HG03135 (cell line): Measurements from ENCODE around the gene PAK6.

ENCODE experiments used
- ATAC-seq: cut with Tn5 transposase; IDR thresholded peaks from one replicate; pipeline ENCODE4 v1.9.1; 2021; ENCODE audit warnings: mild to moderate bottlenecking, moderate library complexity; ENCODE audit not compliant: unreplicated experiment

The PAK6 gene

GRCh38 chr15:40238532-40239403 is at the start of gene PAK6:
TSS of gene PAK6 (plus strand) at chr15:40239063. CDS start at chr15:40264786, 25,723 bp downstream.
- ATAC-seq: no peak

GRCh38 chr15:40190591-40190990 is 48.3 kb upstream of the PAK6 start:
- ATAC-seq: no peak

GRCh38 chr15:40192942-40193341 is 45.9 kb upstream of the PAK6 start:
- no peak for ATAC-seq

- no peak for ATAC-seq
Observed at GRCh38 chr15:40197434-40197833, 41.4 kb upstream of the PAK6 start.

GRCh38 chr15:40198355-40199085 is 40.3 kb upstream of the PAK6 start:
- no peak for ATAC-seq

- no peak for ATAC-seq
Observed at GRCh38 chr15:40204100-40204499, 34.8 kb upstream of the PAK6 start.

GRCh38 chr15:40217166-40217824 is 21.6 kb upstream of the PAK6 start:
- peak; percentile 73 for ATAC-seq

- no peak for ATAC-seq
Observed at GRCh38 chr15:40219801-40220200, 19.1 kb upstream of the PAK6 start.

GRCh38 chr15:40222131-40222530 is 16.7 kb upstream of the PAK6 start:
- no peak for ATAC-seq

- ATAC-seq: no peak
Observed at GRCh38 chr15:40226736-40227135, 12.1 kb upstream of the PAK6 start.

- no peak for ATAC-seq
Observed at GRCh38 chr15:40229316-40229715, 9.5 kb upstream of the PAK6 start.

GRCh38 chr15:40229956-40230355 is 8.9 kb upstream of the PAK6 start:
- ATAC-seq: no peak

- ATAC-seq: no peak
Observed at GRCh38 chr15:40232625-40233070, 6.2 kb upstream of the PAK6 start.

GRCh38 chr15:40233727-40234577 is 4.9 kb upstream of the PAK6 start:
- ATAC-seq: no peak

- ATAC-seq: no peak
Observed at GRCh38 chr15:40234783-40235182, 4.1 kb upstream of the PAK6 start.

- no peak for ATAC-seq
Observed at GRCh38 chr15:40235201-40235885, 3.5 kb upstream of the PAK6 start.

GRCh38 chr15:40239404-40239692 is 485 bp downstream of the PAK6 start:
- ATAC-seq: no peak

- ATAC-seq: no peak
Observed at GRCh38 chr15:40239693-40240618, 1.1 kb downstream of the PAK6 start.

GRCh38 chr15:40240619-40241221 is 1.9 kb downstream of the PAK6 start:
- ATAC-seq: no peak
